Measurements from ENCODE around the gene CDR2.
"Not testable (repeated sequence)": the region's sequence is repeated elsewhere in the genome, so short reads cannot be mapped to it uniquely, and the experiment has no call there.

CDR2 gene

GRCh38 chr16:22352140-22352539, 22.3 kb downstream of the CDR2 start:
- H3K36me3 ChIP-seq (ENCODE audit: control insufficient read depth, low read length): peaks cover 75% of the 10 kb centered on the region
- no peaks in the 10 kb centered on the region for H4K20me1 ChIP-seq (ENCODE audit: control insufficient read depth, insufficient read depth, low read depth, low read length)
- H3F3A ChIP-seq (ENCODE audit: control insufficient read depth, insufficient read depth): no peaks in the 10 kb centered on the region
- H3K27me3 ChIP-seq (ENCODE audit: control insufficient read depth, low read length): no peaks in the 10 kb centered on the region
- H3K4me3 ChIP-seq (ENCODE audit: low read length): no peak overlapping the region
- H3K9me2 ChIP-seq (replicated peaks; ENCODE audit: control insufficient read depth, low read length): no peaks in the 10 kb centered on the region; the same call in 1 of the 2 replicates
- H3K79me2 ChIP-seq (ENCODE audit: control insufficient read depth, low read length): peaks cover 25% of the 10 kb centered on the region
- H3K4me1 ChIP-seq (ENCODE audit: control insufficient read depth, low read length): peaks cover 9% of the 10 kb centered on the region
- no peak overlapping the region for H3K27ac ChIP-seq (ENCODE audit: low read depth, low read length)
- H3K4me2 ChIP-seq (ENCODE audit: low read length): no peak overlapping the region
- no peaks in the 10 kb centered on the region for H3K9me3 ChIP-seq (ENCODE audit: control insufficient read depth, insufficient read depth, low read length)
- TF ChIP-seq EZH2phosphoT487 (IDR thresholded peaks at IDR 0.05; ENCODE audit: borderline replicate concordance, low read length): no peak
- no peak for TF ChIP-seq CTCF (IDR thresholded peaks at IDR 0.05; ENCODE audit: low read depth, low read length, poor library complexity, severe bottlenecking)

- H3K9me2 ChIP-seq (replicated peaks; ENCODE audit: control insufficient read depth, low read length); H4K20me1 ChIP-seq (ENCODE audit: control insufficient read depth, insufficient read depth, low read depth, low read length); H3F3A ChIP-seq (ENCODE audit: control insufficient read depth, insufficient read depth); H3K27ac ChIP-seq (ENCODE audit: low read depth, low read length); H3K4me2 ChIP-seq (ENCODE audit: low read length); H3K4me1 ChIP-seq (ENCODE audit: control insufficient read depth, low read length); H3K27me3 ChIP-seq (ENCODE audit: control insufficient read depth, low read length); H3K4me3 ChIP-seq (ENCODE audit: low read length); H3K9me3 ChIP-seq (ENCODE audit: control insufficient read depth, insufficient read depth, low read length): not testable (repeated sequence)
- peaks cover 21% of the 10 kb centered on the region for H3K79me2 ChIP-seq (ENCODE audit: control insufficient read depth, low read length)
- peaks cover 82% of the 10 kb centered on the region for H3K36me3 ChIP-seq (ENCODE audit: control insufficient read depth, low read length)
These were observed 23.4 kb downstream of the CDR2 start for GRCh38 chr16:22351017-22351416.

- Histone ChIP-seq H3K4me2 (ENCODE audit: low read length) (no peak overlapping the region), H3K9me3 (ENCODE audit: control insufficient read depth, insufficient read depth, low read length) (no peaks in the 10 kb centered on the region), H3K4me1 (ENCODE audit: control insufficient read depth, low read length) (no peaks in the 10 kb centered on the region), H3K27me3 (ENCODE audit: control insufficient read depth, low read length) (no peaks in the 10 kb centered on the region), H4K20me1 (ENCODE audit: control insufficient read depth, insufficient read depth, low read depth, low read length) (no peaks in the 10 kb centered on the region), H3K9me2 (replicated peaks; ENCODE audit: control insufficient read depth, low read length) (no peaks in the 10 kb centered on the region), H3K36me3 (ENCODE audit: control insufficient read depth, low read length) (peaks cover 66% of the 10 kb centered on the region), H3K4me3 (ENCODE audit: low read length) (no peak overlapping the region), H3K27ac (ENCODE audit: low read depth, low read length) (no peak overlapping the region), H3K79me2 (ENCODE audit: control insufficient read depth, low read length) (peaks cover 9% of the 10 kb centered on the region), H3F3A (ENCODE audit: control insufficient read depth, insufficient read depth) (peaks cover 5% of the 10 kb centered on the region; the same call in 1 of the 2 replicates)
- TF ChIP-seq CTCF (IDR thresholded peaks at IDR 0.05; ENCODE audit: low read depth, low read length, poor library complexity, severe bottlenecking): no peak
- TF ChIP-seq EZH2phosphoT487 (IDR thresholded peaks at IDR 0.05; ENCODE audit: borderline replicate concordance, low read length): no peak
These were observed 26.1 kb downstream of the CDR2 start for GRCh38 chr16:22348291-22348690.

- peaks cover 4% of the 10 kb centered on the region for H3K79me2 ChIP-seq (ENCODE audit: control insufficient read depth, low read length)
- H3K9me2 ChIP-seq (replicated peaks; ENCODE audit: control insufficient read depth, low read length): no peaks in the 10 kb centered on the region
- H3K27ac ChIP-seq (ENCODE audit: low read depth, low read length): no peak overlapping the region
- H3F3A ChIP-seq (ENCODE audit: control insufficient read depth, insufficient read depth): peaks cover 11% of the 10 kb centered on the region; the same call in 1 of the 2 replicates
- H3K36me3 ChIP-seq (ENCODE audit: control insufficient read depth, low read length): peaks cover 59% of the 10 kb centered on the region
- H3K27me3 ChIP-seq (ENCODE audit: control insufficient read depth, low read length): no peaks in the 10 kb centered on the region
- H4K20me1 ChIP-seq (ENCODE audit: control insufficient read depth, insufficient read depth, low read depth, low read length): no peaks in the 10 kb centered on the region
- TF ChIP-seq CTCF (IDR thresholded peaks at IDR 0.05; ENCODE audit: low read depth, low read length, poor library complexity, severe bottlenecking): no peak
- TF ChIP-seq EZH2phosphoT487 (IDR thresholded peaks at IDR 0.05; ENCODE audit: borderline replicate concordance, low read length): no peak
- H3K9me3 ChIP-seq (ENCODE audit: control insufficient read depth, insufficient read depth, low read length): no peaks in the 10 kb centered on the region
- no peak overlapping the region for H3K4me3 ChIP-seq (ENCODE audit: low read length)
- H3K4me2 ChIP-seq (ENCODE audit: low read length): no peak overlapping the region
- H3K4me1 ChIP-seq (ENCODE audit: control insufficient read depth, low read length): peaks cover 5% of the 10 kb centered on the region
These were observed 27.2 kb downstream of the CDR2 start for GRCh38 chr16:22347100-22347820.
